ENCODE measurements around the gene FGFR3.

- TF ChIP-seq CTCF (IDR thresholded peaks at IDR 0.05), result no peak
- no peak for TF ChIP-seq POLR2A (IDR thresholded peaks at IDR 0.05)
Observed at GRCh38 chr4:1763070-1763549, 30.0 kb upstream of the FGFR3 start.
